ENCODE measurements around the gene CCDC194.

CCDC194 gene

DNA sequence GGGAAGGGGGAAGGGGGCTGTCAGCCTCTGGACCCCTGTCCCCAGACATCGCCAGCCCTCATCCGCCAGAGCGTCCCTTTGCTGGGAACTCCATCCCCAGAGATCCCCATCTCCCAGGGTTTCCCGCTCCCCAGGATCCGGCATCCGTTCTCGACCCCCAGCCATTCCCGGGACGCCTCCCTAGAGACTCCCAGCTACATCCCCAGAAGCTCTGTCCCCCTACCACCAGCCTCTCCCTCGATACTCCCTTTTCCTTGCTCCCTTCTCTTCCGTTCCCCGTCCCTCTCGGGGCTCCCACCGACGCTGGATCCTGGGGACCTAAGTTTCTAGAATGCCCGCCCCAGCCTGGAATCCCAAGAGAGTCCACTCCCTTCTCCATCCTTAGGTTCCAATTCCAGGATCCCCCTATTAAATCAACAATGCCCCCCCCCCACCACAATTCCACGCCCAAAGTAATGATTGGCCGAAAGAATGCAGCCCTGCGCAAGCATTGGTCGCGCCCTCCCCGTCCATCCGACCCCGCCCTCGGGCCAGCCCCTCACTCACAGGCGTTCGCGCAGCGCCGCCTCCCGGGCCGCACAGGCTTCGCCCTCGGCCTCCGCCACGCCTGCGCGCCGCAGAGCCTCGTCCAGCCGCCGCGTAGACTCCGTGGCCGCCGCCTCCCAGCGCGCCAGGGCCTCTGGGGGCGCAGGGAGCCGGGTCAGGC is 3.2 kb downstream of the CCDC194 start (continued):
- TF ChIP-seq MZF1 (tag by site-specific recombination; IDR thresholded peaks at IDR 0.05; ENCODE audit: borderline replicate concordance) (peak; percentile 94), ZNF366 (tag by site-specific recombination; conservative IDR thresholded peaks at IDR 0.05) (peak; percentile 89), ZNF701 (tag by site-specific recombination; IDR thresholded peaks at IDR 0.05) (no peak), ZNF76 (tag by site-specific recombination; IDR thresholded peaks at IDR 0.05; ENCODE audit: borderline replicate concordance, low read depth) (no peak; the same call in 1 of the 2 replicates), ZNF354C (tag by site-specific recombination; IDR thresholded peaks at IDR 0.05; ENCODE audit: borderline replicate concordance, low read depth) (no peak), PRDM1 (tag by site-specific recombination; IDR thresholded peaks at IDR 0.05) (no peak), ZNF214 (tag by site-specific recombination; IDR thresholded peaks at IDR 0.05; ENCODE audit: borderline replicate concordance) (no peak), OSR2 (tag by site-specific recombination; IDR thresholded peaks at IDR 0.05) (no peak), ZNF48 (tag by site-specific recombination; IDR thresholded peaks at IDR 0.05) (no peak), ZNF501 (tag by site-specific recombination; IDR thresholded peaks at IDR 0.05) (no peak), ZNF391 (tag by site-specific recombination; IDR thresholded peaks at IDR 0.05; ENCODE audit: borderline replicate concordance, low read depth) (0 out of 2 replicates have a peak, but pooled peaks have one; percentile 42), ZNF624 (tag by site-specific recombination; IDR thresholded peaks at IDR 0.05) (no peak), ZNF510 (tag by site-specific recombination; IDR thresholded peaks at IDR 0.05; ENCODE audit: insufficient replicate concordance) (no peak), KLF7 (tag by site-specific recombination; IDR thresholded peaks at IDR 0.05; ENCODE audit: borderline replicate concordance) (peak; percentile 66; the same call in 1 of the 2 replicates), ZNF747 (tag by site-specific recombination; IDR thresholded peaks at IDR 0.05) (no peak), ZNF394 (tag by site-specific recombination; IDR thresholded peaks at IDR 0.05; ENCODE audit: borderline replicate concordance) (peak; percentile 70; the same call in 1 of the 2 replicates), ZBTB20 (tag by site-specific recombination; IDR thresholded peaks at IDR 0.05) (peak; percentile 26; the same call in 1 of the 2 replicates), SP2 (tag by site-specific recombination; IDR thresholded peaks at IDR 0.05) (peak; percentile 96), ZNF248 (tag by site-specific recombination; IDR thresholded peaks at IDR 0.05) (no peak), ZNF16 (tag by site-specific recombination; IDR thresholded peaks at IDR 0.05; ENCODE audit: low read depth) (no peak), YY1 (tag by site-specific recombination; IDR thresholded peaks at IDR 0.05) (0 out of 2 replicates have a peak, but pooled peaks have one; percentile 20), WT1 (tag by site-specific recombination; IDR thresholded peaks at IDR 0.05) (peak; percentile 95), KLF1 (tag by site-specific recombination; IDR thresholded peaks at IDR 0.05) (peak; percentile 98), ZNF155 (tag by site-specific recombination; IDR thresholded peaks at IDR 0.05) (no peak), YY2 (tag by site-specific recombination; IDR thresholded peaks at IDR 0.05) (no peak), KLF8 (tag by site-specific recombination; IDR thresholded peaks at IDR 0.05) (peak; percentile 77), ZNF558 (tag by site-specific recombination; IDR thresholded peaks at IDR 0.05) (no peak), ZNF629 (tag by site-specific recombination; IDR thresholded peaks at IDR 0.05) (0 out of 2 replicates have a peak, but pooled peaks have one; percentile 39), ZNF521 (tag by site-specific recombination; IDR thresholded peaks at IDR 0.05) (no peak), ZNF423 (tag by site-specific recombination; IDR thresholded peaks at IDR 0.05) (no peak), ZNF544 (tag by site-specific recombination; IDR thresholded peaks at IDR 0.05) (no peak)
- TF ChIP-seq, protein P1, sequence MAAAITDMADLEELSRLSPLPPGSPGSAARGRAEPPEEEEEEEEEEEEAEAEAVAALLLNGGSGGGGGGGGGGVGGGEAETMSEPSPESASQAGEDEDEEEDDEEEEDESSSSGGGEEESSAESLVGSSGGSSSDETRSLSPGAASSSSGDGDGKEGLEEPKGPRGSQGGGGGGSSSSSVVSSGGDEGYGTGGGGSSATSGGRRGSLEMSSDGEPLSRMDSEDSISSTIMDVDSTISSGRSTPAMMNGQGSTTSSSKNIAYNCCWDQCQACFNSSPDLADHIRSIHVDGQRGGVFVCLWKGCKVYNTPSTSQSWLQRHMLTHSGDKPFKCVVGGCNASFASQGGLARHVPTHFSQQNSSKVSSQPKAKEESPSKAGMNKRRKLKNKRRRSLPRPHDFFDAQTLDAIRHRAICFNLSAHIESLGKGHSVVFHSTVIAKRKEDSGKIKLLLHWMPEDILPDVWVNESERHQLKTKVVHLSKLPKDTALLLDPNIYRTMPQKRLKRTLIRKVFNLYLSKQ (tag by site-specific recombination; IDR thresholded peaks at IDR 0.05; ENCODE audit: borderline replicate concordance), result no peak
- TF ChIP-seq, protein P2, sequence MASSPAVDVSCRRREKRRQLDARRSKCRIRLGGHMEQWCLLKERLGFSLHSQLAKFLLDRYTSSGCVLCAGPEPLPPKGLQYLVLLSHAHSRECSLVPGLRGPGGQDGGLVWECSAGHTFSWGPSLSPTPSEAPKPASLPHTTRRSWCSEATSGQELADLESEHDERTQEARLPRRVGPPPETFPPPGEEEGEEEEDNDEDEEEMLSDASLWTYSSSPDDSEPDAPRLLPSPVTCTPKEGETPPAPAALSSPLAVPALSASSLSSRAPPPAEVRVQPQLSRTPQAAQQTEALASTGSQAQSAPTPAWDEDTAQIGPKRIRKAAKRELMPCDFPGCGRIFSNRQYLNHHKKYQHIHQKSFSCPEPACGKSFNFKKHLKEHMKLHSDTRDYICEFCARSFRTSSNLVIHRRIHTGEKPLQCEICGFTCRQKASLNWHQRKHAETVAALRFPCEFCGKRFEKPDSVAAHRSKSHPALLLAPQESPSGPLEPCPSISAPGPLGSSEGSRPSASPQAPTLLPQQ (tag by site-specific recombination; IDR thresholded peaks at IDR 0.05), result peak; percentile 65
- TF ChIP-seq, protein P3, sequence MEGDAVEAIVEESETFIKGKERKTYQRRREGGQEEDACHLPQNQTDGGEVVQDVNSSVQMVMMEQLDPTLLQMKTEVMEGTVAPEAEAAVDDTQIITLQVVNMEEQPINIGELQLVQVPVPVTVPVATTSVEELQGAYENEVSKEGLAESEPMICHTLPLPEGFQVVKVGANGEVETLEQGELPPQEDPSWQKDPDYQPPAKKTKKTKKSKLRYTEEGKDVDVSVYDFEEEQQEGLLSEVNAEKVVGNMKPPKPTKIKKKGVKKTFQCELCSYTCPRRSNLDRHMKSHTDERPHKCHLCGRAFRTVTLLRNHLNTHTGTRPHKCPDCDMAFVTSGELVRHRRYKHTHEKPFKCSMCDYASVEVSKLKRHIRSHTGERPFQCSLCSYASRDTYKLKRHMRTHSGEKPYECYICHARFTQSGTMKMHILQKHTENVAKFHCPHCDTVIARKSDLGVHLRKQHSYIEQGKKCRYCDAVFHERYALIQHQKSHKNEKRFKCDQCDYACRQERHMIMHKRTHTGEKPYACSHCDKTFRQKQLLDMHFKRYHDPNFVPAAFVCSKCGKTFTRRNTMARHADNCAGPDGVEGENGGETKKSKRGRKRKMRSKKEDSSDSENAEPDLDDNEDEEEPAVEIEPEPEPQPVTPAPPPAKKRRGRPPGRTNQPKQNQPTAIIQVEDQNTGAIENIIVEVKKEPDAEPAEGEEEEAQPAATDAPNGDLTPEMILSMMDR (tag by site-specific recombination; IDR thresholded peaks at IDR 0.05), result peak; percentile 78
- TF ChIP-seq, protein P4, sequence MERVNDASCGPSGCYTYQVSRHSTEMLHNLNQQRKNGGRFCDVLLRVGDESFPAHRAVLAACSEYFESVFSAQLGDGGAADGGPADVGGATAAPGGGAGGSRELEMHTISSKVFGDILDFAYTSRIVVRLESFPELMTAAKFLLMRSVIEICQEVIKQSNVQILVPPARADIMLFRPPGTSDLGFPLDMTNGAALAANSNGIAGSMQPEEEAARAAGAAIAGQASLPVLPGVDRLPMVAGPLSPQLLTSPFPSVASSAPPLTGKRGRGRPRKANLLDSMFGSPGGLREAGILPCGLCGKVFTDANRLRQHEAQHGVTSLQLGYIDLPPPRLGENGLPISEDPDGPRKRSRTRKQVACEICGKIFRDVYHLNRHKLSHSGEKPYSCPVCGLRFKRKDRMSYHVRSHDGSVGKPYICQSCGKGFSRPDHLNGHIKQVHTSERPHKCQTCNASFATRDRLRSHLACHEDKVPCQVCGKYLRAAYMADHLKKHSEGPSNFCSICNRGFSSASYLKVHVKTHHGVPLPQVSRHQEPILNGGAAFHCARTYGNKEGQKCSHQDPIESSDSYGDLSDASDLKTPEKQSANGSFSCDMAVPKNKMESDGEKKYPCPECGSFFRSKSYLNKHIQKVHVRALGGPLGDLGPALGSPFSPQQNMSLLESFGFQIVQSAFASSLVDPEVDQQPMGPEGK (tag by site-specific recombination; IDR thresholded peaks at IDR 0.05), result peak; percentile 98
